Vagina (tissue), 2 donors: Measurements from ENCODE around the gene TSEN2.

Experiments
- CTCF ChIP-seq, 3 experiments: fragments of 450-650 bp in 2 of 3; fragments of 200-600 bp in 1 of 3; sonication (generic) in 1 of 3; IDR thresholded peaks; one replicate each; pipeline ENCODE4 v1.5.1; 2017 to 2019; ENCODE audit warnings: antibody characterized with exemption in 3 of 3, mild to moderate bottlenecking in 2 of 3, moderate library complexity in 2 of 3
- POLR2A ChIP-seq, 2 donors: fragments of 450-650 bp; IDR thresholded peaks; one replicate each; pipeline ENCODE4 v1.6.1; 2017; ENCODE audit warnings: antibody characterized with exemption in 2 of 2, mild to moderate bottlenecking in 2 of 2, moderate library complexity in 2 of 2

- TF ChIP-seq POLR2A (IDR thresholded peaks at IDR 0.05): no peak
- TF ChIP-seq CTCF (IDR thresholded peaks at IDR 0.05): no peak
Observed at GRCh38 chr3:12558706-12559105, 74.4 kb downstream of the TSEN2 start.
